Smooth muscle cell of the pulmonary artery (primary cell): ENCODE results near the gene NFYA. TPM values are rescaled to one million over a fixed set of nuclear protein-coding genes. Genes with fewer than 3 reads are reported as not detected.

Experiments used
- total RNA-seq: library from RNA; depleted of rRNA; stranded (reverse); fragments of >200 nt; gene quantifications from 2 replicates; pipeline ENCODE4 v1.2.3, GENCODE V29; 2014

The NFYA gene
- total RNA-seq = 16.3 and 20.3 TPM in 2 replicates

GRCh38 chr6:41072836-41073202 lies at the start of gene NFYA:
Gene NFYA (plus strand): TSS chr6:41072974. CDS start chr6:41079090, 6,116 bp downstream.

GRCh38 chr6:41039060-41039998 lies 33.4 kb upstream of the NFYA start, which contains the start of gene UNC5CL:
Gene UNC5CL (minus strand): TSS chr6:41039221. CDS start chr6:41035074, 4,147 bp downstream.

GRCh38 chr6:41042226-41043055 lies 30.3 kb upstream of the NFYA start, which contains the start of gene TSPO2:
Gene TSPO2 (plus strand): TSS chr6:41042467. CDS start chr6:41042986, 519 bp downstream.

GRCh38 chr6:41053041-41053440 lies 19.7 kb upstream of the NFYA start, which contains the start of gene APOBEC2:
Gene APOBEC2 (plus strand): TSS chr6:41053202. CDS start chr6:41053348, 146 bp downstream.

GRCh38 chr6:41071923-41072835 lies 595 bp upstream of the NFYA start, which contains the start of gene OARD1:
Gene OARD1 (minus strand): TSS chr6:41072356. CDS start chr6:41071634, 722 bp downstream.

Other genes starting within 250 kb of the NFYA start
- gene UNC5CL, start 33.8 kb upstream of the NFYA start, total RNA-seq = under 0.01 and 0.07 TPM in 2 replicates
- not detected in 2 replicates for gene TSPO2, start 30.5 kb upstream of the NFYA start, total RNA-seq
- not detected in 2 replicates for gene APOBEC2, start 19.8 kb upstream of the NFYA start, total RNA-seq
- 7.5 and 8.5 TPM in 2 replicates for gene OARD1, start 618 bp upstream of the NFYA start, total RNA-seq
- not detected in 2 replicates for gene TREML1, start 81.4 kb downstream of the NFYA start, total RNA-seq
- gene TREM2, start 90.1 kb downstream of the NFYA start, total RNA-seq = not detected in 2 replicates
- gene TREML2, start 128.2 kb downstream of the NFYA start, total RNA-seq = 0.07 TPM in 1 of 2 replicates, not detected in the other
- gene TREML4, start 155.4 kb downstream of the NFYA start, total RNA-seq = not detected in 2 replicates
- gene TREM1, start 213.7 kb downstream of the NFYA start, total RNA-seq = 1.5 and 19.5 TPM in 2 replicates